GM12873 (cell line): ENCODE data around the gene MVB12B.

Experiments used
- CTCF ChIP-seq: IDR thresholded peaks from 2 replicates; pipeline ENCODE4 v1.5.1; 2012; ENCODE audit warnings: low read depth, mild to moderate bottlenecking, moderate library complexity, low read length, control low read depth; ENCODE audit not compliant: insufficient read depth; ENCODE audit errors: missing control alignments

MVB12B gene

GRCh38 chr9:126415741-126416370 lies 89.2 kb downstream of the MVB12B start:
- no peak for TF ChIP-seq CTCF

GRCh38 chr9:126417043-126417442 lies 90.4 kb downstream of the MVB12B start:
- no peak for TF ChIP-seq CTCF

- TF ChIP-seq CTCF = no peak
Observed at GRCh38 chr9:126417684-126418083, 91.1 kb downstream of the MVB12B start.

GRCh38 chr9:126418608-126419007 lies 92.0 kb downstream of the MVB12B start:
- no peak for TF ChIP-seq CTCF

- no peak for TF ChIP-seq CTCF
Observed at GRCh38 chr9:126419475-126419874, 92.8 kb downstream of the MVB12B start.

- TF ChIP-seq CTCF = no peak
Observed at GRCh38 chr9:126420135-126420534, 93.5 kb downstream of the MVB12B start.

- no peak for TF ChIP-seq CTCF
Observed at GRCh38 chr9:126420643-126421564, 94.3 kb downstream of the MVB12B start.
